GM18517 (cell line): ENCODE results near the gene THEMIS2.
"Not testable (repeated sequence)": the region's sequence is repeated elsewhere in the genome, so short reads cannot be mapped to it uniquely, and the experiment has no call there.

Experiments used
- ATAC-seq: cut with Tn5 transposase; IDR thresholded peaks from one replicate; pipeline ENCODE4 v1.9.1; 2021; ENCODE audit warnings: mild to moderate bottlenecking, moderate library complexity; ENCODE audit not compliant: unreplicated experiment

THEMIS2 gene

GRCh38 chr1:27872059-27872801 is at the start of gene THEMIS2:
THEMIS2 (plus strand) TSS chr1:27872544; CDS start chr1:27872572, 28 bp downstream.
- ATAC-seq = no peak

GRCh38 chr1:27823784-27824183 is 48.6 kb upstream of the THEMIS2 start:
- ATAC-seq = no peak

- no peak for ATAC-seq
Observed at GRCh38 chr1:27824411-27824810, 47.9 kb upstream of the THEMIS2 start.

GRCh38 chr1:27829339-27829960 is 42.9 kb upstream of the THEMIS2 start:
- not testable (repeated sequence) for ATAC-seq

- ATAC-seq = peak; percentile 90
Observed at GRCh38 chr1:27830621-27831440, 41.5 kb upstream of the THEMIS2 start, which contains the start of gene PPP1R8. PPP1R8 (plus strand) TSS chr1:27830782; CDS start chr1:27830836, 54 bp downstream.

GRCh38 chr1:27831568-27832410 is 40.6 kb upstream of the THEMIS2 start:
- ATAC-seq = no peak

GRCh38 chr1:27832762-27833161 is 39.6 kb upstream of the THEMIS2 start:
- no peak for ATAC-seq

GRCh38 chr1:27833470-27833869 is 38.9 kb upstream of the THEMIS2 start:
- ATAC-seq = no peak

GRCh38 chr1:27835046-27835445 is 37.3 kb upstream of the THEMIS2 start:
- no peak for ATAC-seq

- no peak for ATAC-seq
Observed at GRCh38 chr1:27835501-27835900, 36.8 kb upstream of the THEMIS2 start.

GRCh38 chr1:27849951-27850350 is 22.4 kb upstream of the THEMIS2 start:
- no peak for ATAC-seq

- ATAC-seq = no peak
Observed at GRCh38 chr1:27855085-27855484, 17.3 kb upstream of the THEMIS2 start.

GRCh38 chr1:27856561-27857343 is 15.6 kb upstream of the THEMIS2 start:
- no peak for ATAC-seq

GRCh38 chr1:27857552-27857951 is 14.8 kb upstream of the THEMIS2 start:
- ATAC-seq = not testable (repeated sequence)

- peak; percentile 56 for ATAC-seq
Observed at GRCh38 chr1:27858072-27858948, 14.0 kb upstream of the THEMIS2 start.

GRCh38 chr1:27858949-27859576 is 13.3 kb upstream of the THEMIS2 start:
- ATAC-seq = no peak

GRCh38 chr1:27861436-27861835 is 10.9 kb upstream of the THEMIS2 start:
- no peak for ATAC-seq

GRCh38 chr1:27862004-27862403 is 10.3 kb upstream of the THEMIS2 start:
- ATAC-seq = no peak
